ENCODE results near the gene DHODH. TPM values are rescaled to one million over a fixed set of nuclear protein-coding genes. Genes with fewer than 3 reads are reported as not detected.

The DHODH gene
- total RNA-seq, 3 donors from 2014 or later, result 4.0 to 7.8 (median 6.2) TPM

GRCh38 chr16:72021043-72021442 is 12.5 kb downstream of the DHODH start:
- DNase-seq (ENCODE audit: low spot score in 2 of 2), result no peak
- H3K27ac ChIP-seq, result no peak overlapping the region

DNA sequence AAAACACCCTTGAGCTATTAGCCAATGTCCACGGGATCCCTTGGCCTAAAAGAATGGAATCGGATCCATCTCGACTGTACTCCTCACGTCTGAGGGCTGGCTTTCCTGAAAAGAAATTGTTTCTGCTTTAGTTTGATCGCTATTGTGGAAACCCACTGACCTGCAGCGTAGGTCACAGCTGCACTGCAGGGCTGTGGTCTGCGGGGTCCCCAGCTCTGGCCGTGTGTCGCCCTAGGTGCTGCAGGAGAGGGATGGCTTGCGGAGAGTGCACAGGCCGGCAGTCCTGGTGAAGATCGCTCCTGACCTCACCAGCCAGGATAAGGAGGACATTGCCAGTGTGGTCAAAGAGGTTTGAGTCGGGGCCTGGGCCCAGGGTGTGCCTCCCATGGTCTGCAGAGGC is 13.6 kb downstream of the DHODH start:
- intact Hi-C loops (cut with DNase I; ENCODE audit: low total_unique reads), result no loop called here
- Histone ChIP-seq H3K9me3 (no peaks in the 10 kb centered on the region), H3K36me3 (no peaks in the 10 kb centered on the region), H3K4me3 (no peak overlapping the region), H3K27ac (no peak overlapping the region), H3K27me3 (no peaks in the 10 kb centered on the region), H3K4me1 (no peaks in the 10 kb centered on the region)
- DNase-seq (ENCODE audit: low spot score in 2 of 2), result no peak
- TF ChIP-seq POLR2A (IDR thresholded peaks at IDR 0.05) (no peak), CTCF (IDR thresholded peaks at IDR 0.05) (no peak), POLR2AphosphoS5 (IDR thresholded peaks at IDR 0.05) (no peak)

More at GRCh38 chr16:72021043-72021442, 12.5 kb downstream of the DHODH start:
- no peak overlapping the region for H3K4me3 ChIP-seq
- TF ChIP-seq POLR2A (IDR thresholded peaks at IDR 0.05) (no peak), POLR2AphosphoS5 (IDR thresholded peaks at IDR 0.05) (no peak)
- no peaks in the 10 kb centered on the region for H3K36me3 ChIP-seq
- no peaks in the 10 kb centered on the region for H3K4me1 ChIP-seq
- H3K27me3 ChIP-seq, result no peaks in the 10 kb centered on the region
- intact Hi-C loops (cut with DNase I; ENCODE audit: low total_unique reads), result no loop called here
- H3K9me3 ChIP-seq, result no peaks in the 10 kb centered on the region

- Histone ChIP-seq H3K4me3 (no peak overlapping the region), H3K9me3 (no peaks in the 10 kb centered on the region), H3K27ac (no peak overlapping the region), H3K27me3 (no peaks in the 10 kb centered on the region), H3K4me1 (no peaks in the 10 kb centered on the region), H3K36me3 (no peaks in the 10 kb centered on the region)
- DNase-seq (ENCODE audit: low spot score in 2 of 2), result no peak
- TF ChIP-seq POLR2A (IDR thresholded peaks at IDR 0.05), result no peak
- TF ChIP-seq POLR2AphosphoS5 (IDR thresholded peaks at IDR 0.05), result no peak
- TF ChIP-seq CTCF (IDR thresholded peaks at IDR 0.05), result no peak
- intact Hi-C loops (cut with DNase I; ENCODE audit: low total_unique reads), result no loop called here
These were observed 15.4 kb downstream of the DHODH start for GRCh38 chr16:72023962-72024361.

- Histone ChIP-seq H3K27ac (no peak overlapping the region), H3K27me3 (no peaks in the 10 kb centered on the region), H3K4me3 (no peak overlapping the region), H3K36me3 (no peaks in the 10 kb centered on the region), H3K4me1 (no peaks in the 10 kb centered on the region), H3K9me3 (no peaks in the 10 kb centered on the region)
- intact Hi-C loops (cut with DNase I; ENCODE audit: low total_unique reads), result no loop called here
- no peak for DNase-seq (ENCODE audit: low spot score in 2 of 2)
- TF ChIP-seq CTCF (IDR thresholded peaks at IDR 0.05), result no peak
- TF ChIP-seq POLR2AphosphoS5 (IDR thresholded peaks at IDR 0.05), result no peak
- no peak for TF ChIP-seq POLR2A (IDR thresholded peaks at IDR 0.05)
These were observed 16.4 kb downstream of the DHODH start for GRCh38 chr16:72024862-72025382.

DNA sequence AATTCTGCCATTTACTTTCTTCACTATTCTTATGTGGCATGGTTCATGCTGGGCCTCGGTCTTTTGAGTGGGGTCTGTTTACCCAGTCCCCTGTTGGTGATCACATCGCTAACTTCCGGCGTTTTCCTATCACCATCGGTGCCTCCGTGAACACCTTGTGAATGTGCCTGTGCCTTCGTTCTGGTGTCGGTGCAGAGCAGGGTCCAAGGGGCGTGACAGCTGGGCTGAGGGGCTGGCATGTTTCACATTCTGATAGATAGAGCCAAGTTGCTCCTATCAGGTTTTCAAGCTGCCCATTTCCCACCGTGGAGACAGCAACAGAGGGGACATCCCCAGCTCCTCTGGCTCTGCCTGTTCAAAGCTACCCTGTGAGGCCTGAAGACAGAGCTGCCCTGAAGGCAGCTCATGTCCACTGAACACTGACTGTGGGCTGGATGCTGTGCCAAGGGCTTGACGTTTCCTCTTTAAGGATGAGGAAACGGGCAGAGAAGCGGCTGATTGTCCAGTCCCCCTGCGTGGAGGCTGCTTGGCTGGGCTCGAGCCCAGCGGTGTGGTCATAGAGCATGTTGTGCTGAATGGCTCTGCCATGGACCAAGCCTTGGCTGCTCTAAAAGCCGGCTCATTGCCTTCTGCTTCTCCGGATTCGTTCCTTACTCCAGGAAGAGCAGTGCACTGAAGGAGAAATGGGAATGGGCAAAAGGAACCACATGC is 17.0 kb downstream of the DHODH start:
- H3K4me1 ChIP-seq, result no peaks in the 10 kb centered on the region
- intact Hi-C loops (cut with DNase I; ENCODE audit: low total_unique reads), result no loop called here
- no peaks in the 10 kb centered on the region for H3K27me3 ChIP-seq
- no peak overlapping the region for H3K27ac ChIP-seq
- H3K4me3 ChIP-seq, result no peak overlapping the region
- DNase-seq (ENCODE audit: low spot score in 2 of 2), result no peak
- no peaks in the 10 kb centered on the region for H3K9me3 ChIP-seq
- no peak for TF ChIP-seq CTCF (IDR thresholded peaks at IDR 0.05)
- TF ChIP-seq POLR2AphosphoS5 (IDR thresholded peaks at IDR 0.05), result no peak
- no peak for TF ChIP-seq POLR2A (IDR thresholded peaks at IDR 0.05)
- no peaks in the 10 kb centered on the region for H3K36me3 ChIP-seq

Measured in breast epithelium (tissue), 4 donors.